ENCODE results near the gene PRPF8.

DNA sequence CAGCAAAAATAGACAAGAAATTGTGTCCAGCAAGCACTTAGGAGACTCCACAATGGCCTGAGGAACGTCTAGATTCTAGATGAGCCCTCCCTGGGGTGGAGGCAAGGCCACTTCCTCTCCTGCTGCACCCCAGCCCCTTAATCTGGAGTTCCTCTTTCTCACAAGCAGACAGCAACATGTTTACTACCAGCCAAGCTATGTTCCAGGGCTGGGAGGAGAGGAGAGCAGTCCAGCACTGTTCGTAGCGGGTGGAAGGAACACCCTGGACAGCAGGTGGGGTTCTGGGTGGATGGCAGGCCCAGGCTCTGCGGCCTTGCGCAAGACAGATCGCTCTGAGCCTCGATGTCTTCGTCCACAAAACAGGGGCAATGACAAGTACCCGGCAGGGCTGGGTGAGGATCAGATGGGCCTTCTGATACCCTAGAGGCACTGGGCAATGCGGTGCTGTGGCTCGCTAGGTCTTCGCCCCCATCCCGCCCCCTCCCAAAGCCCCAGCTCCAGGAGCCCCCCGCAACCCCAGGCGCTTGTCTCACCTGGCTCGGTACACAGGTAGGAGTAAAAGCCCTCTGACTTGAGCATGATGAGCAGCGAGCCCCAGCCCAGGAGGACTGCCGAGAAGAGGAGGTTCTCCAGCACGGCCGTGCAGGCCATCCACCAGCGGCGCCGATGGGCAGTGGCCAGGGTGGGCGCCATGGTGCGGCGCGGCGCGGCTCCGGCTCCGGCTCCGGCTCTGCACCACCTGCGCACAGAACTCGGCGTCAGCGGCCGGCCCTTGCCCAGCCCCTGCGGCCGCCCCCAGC is 57.3 kb downstream of the PRPF8 start:
- TF ChIP-seq, protein P1, sequence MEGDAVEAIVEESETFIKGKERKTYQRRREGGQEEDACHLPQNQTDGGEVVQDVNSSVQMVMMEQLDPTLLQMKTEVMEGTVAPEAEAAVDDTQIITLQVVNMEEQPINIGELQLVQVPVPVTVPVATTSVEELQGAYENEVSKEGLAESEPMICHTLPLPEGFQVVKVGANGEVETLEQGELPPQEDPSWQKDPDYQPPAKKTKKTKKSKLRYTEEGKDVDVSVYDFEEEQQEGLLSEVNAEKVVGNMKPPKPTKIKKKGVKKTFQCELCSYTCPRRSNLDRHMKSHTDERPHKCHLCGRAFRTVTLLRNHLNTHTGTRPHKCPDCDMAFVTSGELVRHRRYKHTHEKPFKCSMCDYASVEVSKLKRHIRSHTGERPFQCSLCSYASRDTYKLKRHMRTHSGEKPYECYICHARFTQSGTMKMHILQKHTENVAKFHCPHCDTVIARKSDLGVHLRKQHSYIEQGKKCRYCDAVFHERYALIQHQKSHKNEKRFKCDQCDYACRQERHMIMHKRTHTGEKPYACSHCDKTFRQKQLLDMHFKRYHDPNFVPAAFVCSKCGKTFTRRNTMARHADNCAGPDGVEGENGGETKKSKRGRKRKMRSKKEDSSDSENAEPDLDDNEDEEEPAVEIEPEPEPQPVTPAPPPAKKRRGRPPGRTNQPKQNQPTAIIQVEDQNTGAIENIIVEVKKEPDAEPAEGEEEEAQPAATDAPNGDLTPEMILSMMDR (IDR thresholded peaks at IDR 0.05), result no peak
- TF ChIP-seq EZH2 (IDR thresholded peaks at IDR 0.05; ENCODE audit: borderline replicate concordance, insufficient read depth, low read depth, low read length, poor library complexity, severe bottlenecking), result no peak

Measured in B cell (primary cell).